ENCODE results near the gene LGI4.

LGI4 gene

DNA sequence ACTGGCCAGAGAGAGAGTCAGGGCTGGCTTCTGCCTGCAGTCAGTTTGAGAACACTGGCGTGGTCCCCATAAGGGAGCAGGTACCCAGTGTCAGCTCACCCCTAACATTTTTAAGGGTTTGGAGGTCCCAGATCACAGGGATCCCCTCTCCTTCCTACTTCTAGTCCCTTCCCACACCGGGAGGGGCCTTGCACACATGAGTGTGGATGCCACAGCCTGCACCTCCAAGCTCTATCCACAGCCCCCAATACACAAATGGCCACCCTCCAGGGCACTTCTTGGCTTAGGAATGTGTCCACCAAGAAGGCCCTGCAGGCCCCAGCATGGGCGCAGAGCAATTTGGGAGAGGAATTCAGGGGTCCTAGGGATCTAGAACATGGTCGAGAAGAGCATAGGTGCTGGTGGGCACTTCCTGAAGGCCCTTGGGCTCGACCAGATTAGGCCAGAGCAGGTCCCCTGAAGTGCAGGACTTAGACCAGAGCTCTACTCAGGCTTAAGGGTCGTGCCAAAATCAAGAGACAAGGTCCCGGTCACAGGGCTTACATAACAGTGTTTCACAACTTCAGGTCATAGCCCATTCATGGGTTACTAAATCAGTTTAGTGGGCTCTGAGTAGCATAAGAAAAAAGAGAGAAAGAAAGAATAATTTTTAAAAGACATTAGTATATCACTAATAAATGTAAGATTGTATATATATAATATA, 35.7 kb upstream of the LGI4 start:
- H3K27me3 ChIP-seq (ENCODE audit: insufficient read depth, poor library complexity, severe bottlenecking), result no peaks in the 10 kb centered on the region
- TF ChIP-seq, protein P1, sequence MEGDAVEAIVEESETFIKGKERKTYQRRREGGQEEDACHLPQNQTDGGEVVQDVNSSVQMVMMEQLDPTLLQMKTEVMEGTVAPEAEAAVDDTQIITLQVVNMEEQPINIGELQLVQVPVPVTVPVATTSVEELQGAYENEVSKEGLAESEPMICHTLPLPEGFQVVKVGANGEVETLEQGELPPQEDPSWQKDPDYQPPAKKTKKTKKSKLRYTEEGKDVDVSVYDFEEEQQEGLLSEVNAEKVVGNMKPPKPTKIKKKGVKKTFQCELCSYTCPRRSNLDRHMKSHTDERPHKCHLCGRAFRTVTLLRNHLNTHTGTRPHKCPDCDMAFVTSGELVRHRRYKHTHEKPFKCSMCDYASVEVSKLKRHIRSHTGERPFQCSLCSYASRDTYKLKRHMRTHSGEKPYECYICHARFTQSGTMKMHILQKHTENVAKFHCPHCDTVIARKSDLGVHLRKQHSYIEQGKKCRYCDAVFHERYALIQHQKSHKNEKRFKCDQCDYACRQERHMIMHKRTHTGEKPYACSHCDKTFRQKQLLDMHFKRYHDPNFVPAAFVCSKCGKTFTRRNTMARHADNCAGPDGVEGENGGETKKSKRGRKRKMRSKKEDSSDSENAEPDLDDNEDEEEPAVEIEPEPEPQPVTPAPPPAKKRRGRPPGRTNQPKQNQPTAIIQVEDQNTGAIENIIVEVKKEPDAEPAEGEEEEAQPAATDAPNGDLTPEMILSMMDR (IDR thresholded peaks at IDR 0.05; ENCODE audit: poor library complexity, severe bottlenecking), result no peak
- H3K9me3 ChIP-seq (ENCODE audit: severe bottlenecking), result no peaks in the 10 kb centered on the region
- DNase-seq (ENCODE audit: low spot score) (peak; percentile 38), ATAC-seq (ENCODE audit: low read depth) (no peak)
- H3K4me1 ChIP-seq (ENCODE audit: insufficient read depth, poor library complexity, severe bottlenecking), result peaks cover 10% of the 10 kb centered on the region
- peaks cover 21% of the 10 kb centered on the region for H3K36me3 ChIP-seq (ENCODE audit: low read depth)
- no peak overlapping the region for H3K4me3 ChIP-seq (ENCODE audit: severe bottlenecking)
- no peak overlapping the region for H3K27ac ChIP-seq (ENCODE audit: poor library complexity, severe bottlenecking)

DNA sequence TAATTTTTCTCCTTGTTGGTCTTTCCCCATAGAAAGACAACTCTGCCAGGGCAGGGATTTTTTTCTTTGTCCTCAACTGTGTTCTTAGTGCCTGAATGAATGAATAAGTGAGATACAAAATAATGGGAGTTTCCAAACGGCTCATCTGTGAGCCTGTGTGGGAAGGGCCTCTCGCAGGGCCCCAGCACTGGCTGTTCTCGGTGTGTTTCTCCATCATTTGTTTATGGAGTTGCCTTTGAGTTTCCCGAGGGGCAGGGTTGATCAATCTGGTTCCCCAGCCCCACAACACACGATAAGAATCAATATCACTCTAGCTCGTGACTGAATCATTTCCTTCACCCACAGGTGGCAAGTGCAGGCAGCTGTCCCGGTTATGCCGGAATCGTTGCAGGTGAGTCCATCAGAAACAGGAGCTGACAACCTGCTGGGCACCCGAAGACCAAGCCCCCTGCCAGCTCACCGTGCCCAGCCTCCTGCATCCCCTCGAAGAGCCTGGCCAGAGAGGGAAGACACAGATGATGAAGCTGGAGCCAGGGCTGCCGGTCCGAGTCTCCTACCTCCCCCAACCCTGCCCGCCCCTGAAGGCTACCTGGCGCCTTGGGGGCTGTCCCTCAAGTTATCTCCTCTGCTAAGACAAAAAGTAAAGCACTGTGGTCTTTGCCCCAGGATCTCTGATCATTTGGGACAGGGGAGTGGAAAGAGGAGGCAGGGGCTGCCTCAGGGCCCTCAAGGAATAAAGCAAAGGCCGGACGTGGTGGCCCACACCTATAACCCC, 34.5 kb upstream of the LGI4 start:
- DNase-seq (ENCODE audit: low spot score) (peak; percentile 37), ATAC-seq (ENCODE audit: low read depth) (no peak)
- TF ChIP-seq, protein P1 (IDR thresholded peaks at IDR 0.05; ENCODE audit: poor library complexity, severe bottlenecking), result no peak
- no peak overlapping the region for H3K27ac ChIP-seq (ENCODE audit: poor library complexity, severe bottlenecking)
- H3K4me3 ChIP-seq (ENCODE audit: severe bottlenecking), result no peak overlapping the region
- H3K4me1 ChIP-seq (ENCODE audit: insufficient read depth, poor library complexity, severe bottlenecking), result peaks cover 10% of the 10 kb centered on the region
- no peaks in the 10 kb centered on the region for H3K9me3 ChIP-seq (ENCODE audit: severe bottlenecking)
- no peaks in the 10 kb centered on the region for H3K27me3 ChIP-seq (ENCODE audit: insufficient read depth, poor library complexity, severe bottlenecking)
- peaks cover 32% of the 10 kb centered on the region for H3K36me3 ChIP-seq (ENCODE audit: low read depth)

DNA sequence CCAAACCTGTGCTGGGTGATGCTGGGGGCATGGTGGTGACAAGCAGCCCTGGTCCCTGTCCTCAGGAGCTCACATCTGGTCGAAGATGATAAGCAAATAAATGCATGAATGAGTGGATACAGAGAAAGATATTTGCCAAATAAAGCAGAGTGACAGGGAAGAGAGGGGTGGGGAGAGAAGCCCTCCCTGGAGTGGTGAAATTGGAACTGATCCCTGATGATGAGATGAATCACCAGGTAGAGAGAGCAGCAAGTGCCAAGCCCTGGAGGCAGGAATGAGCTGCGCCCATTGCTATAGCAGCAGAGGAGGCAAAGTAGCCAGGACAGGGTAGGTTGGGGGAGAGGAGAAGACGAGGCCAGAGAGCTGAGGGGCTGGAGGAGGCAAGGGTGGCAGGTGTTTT, 33.3 kb upstream of the LGI4 start:
- TF ChIP-seq, protein P1 (IDR thresholded peaks at IDR 0.05; ENCODE audit: poor library complexity, severe bottlenecking), result no peak
- Histone ChIP-seq H3K4me1 (ENCODE audit: insufficient read depth, poor library complexity, severe bottlenecking) (peaks cover 10% of the 10 kb centered on the region), H3K27ac (ENCODE audit: poor library complexity, severe bottlenecking) (no peak overlapping the region), H3K4me3 (ENCODE audit: severe bottlenecking) (no peak overlapping the region), H3K27me3 (ENCODE audit: insufficient read depth, poor library complexity, severe bottlenecking) (no peaks in the 10 kb centered on the region), H3K9me3 (ENCODE audit: severe bottlenecking) (peaks cover 2% of the 10 kb centered on the region), H3K36me3 (ENCODE audit: low read depth) (peaks cover 43% of the 10 kb centered on the region)
- ATAC-seq (ENCODE audit: low read depth) (peak; percentile 87), DNase-seq (ENCODE audit: low spot score) (peak; percentile 63)

DNA sequence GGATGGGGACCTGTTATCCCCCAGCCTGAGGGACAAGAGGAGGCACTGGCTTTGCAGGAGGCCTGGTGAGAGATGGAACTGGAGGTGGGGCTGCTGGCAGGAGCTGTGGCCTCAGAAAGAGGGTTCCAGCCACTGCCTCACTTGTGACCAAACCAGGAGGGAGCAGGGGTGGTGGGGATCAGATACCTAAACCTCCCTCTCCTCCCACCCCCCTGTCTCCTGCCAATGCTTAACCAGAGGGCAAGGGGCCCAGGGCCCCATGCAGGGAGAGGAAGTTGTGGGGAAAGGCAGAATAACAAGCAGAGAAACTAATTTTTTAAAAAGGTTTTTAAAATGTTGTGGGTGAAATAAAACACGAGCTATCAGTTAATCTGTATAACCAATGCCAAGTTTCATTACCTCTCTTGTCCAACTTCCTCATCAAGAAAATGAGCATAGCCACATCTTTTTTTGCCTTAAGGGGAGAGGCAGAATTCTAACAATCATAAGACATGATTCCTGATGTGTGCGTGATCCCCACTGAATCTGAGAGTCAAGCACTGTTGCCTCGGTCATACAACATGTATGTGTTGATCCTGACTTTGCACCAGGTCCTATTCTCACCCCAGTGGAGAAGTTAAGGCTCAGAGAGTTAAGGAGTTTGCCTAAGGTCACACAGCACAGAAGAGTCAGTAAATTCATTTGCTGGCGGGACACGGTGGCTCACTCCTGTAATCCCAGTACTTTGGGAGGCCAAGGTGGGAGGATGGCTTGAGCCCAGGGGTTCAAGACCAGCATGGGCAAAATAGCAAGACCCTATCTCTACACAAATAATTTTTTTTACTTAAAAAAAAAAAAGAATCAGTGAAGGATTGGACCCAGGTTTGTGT, 32.6 kb upstream of the LGI4 start:
- DNase-seq (ENCODE audit: low spot score) (peak; percentile 17), ATAC-seq (ENCODE audit: low read depth) (no peak)
- Histone ChIP-seq H3K27ac (ENCODE audit: poor library complexity, severe bottlenecking) (no peak overlapping the region), H3K36me3 (ENCODE audit: low read depth) (peaks cover 49% of the 10 kb centered on the region), H3K9me3 (ENCODE audit: severe bottlenecking) (peaks cover 4% of the 10 kb centered on the region), H3K4me3 (ENCODE audit: severe bottlenecking) (no peak overlapping the region), H3K27me3 (ENCODE audit: insufficient read depth, poor library complexity, severe bottlenecking) (no peaks in the 10 kb centered on the region), H3K4me1 (ENCODE audit: insufficient read depth, poor library complexity, severe bottlenecking) (peaks cover 10% of the 10 kb centered on the region)
- TF ChIP-seq, protein P1 (IDR thresholded peaks at IDR 0.05; ENCODE audit: poor library complexity, severe bottlenecking), result no peak
